Liver (tissue), 9 donors: ENCODE measurements around the gene SPTBN2. TPM values are rescaled to one million over a fixed set of nuclear protein-coding genes. Genes with fewer than 3 reads are reported as not detected.

Source experiments
- DNase-seq: peaks from one replicate; pipeline ENCODE4 v3.0.0-alpha.2; 2017; ENCODE audit warnings: low spot score
- H3K27ac ChIP-seq, 2 donors: one replicate each; pipeline ENCODE4 v1.7.0; 2013; ENCODE audit warnings: inconsistent platforms in 2 of 2, low read length in 2 of 2, control low read depth in 1 of 2, low read depth in 1 of 2, mild to moderate bottlenecking in 1 of 2
- H3K27me3 ChIP-seq, 4 donors: one replicate each; pipeline versions ENCODE4 v1.6.1 to v1.7.0; 2013; ENCODE audit warnings: low read length in 3 of 4, inconsistent platforms in 1 of 4, mild to moderate bottlenecking in 1 of 4, moderate library complexity in 1 of 4; ENCODE audit not compliant: control insufficient read depth in 4 of 4, insufficient read depth in 4 of 4
- H3K36me3 ChIP-seq, 4 donors: one replicate each; pipeline versions ENCODE4 v1.6.1 to v1.7.0; 2013; ENCODE audit warnings: low read length in 3 of 4, mild to moderate bottlenecking in 3 of 4, low read depth in 1 of 4, moderate library complexity in 1 of 4; ENCODE audit not compliant: control insufficient read depth in 4 of 4, insufficient read depth in 3 of 4
- H3K4me1 ChIP-seq, 4 donors: one replicate each; pipeline versions ENCODE4 v1.6.1 to v1.7.0; 2013; ENCODE audit warnings: low read length in 3 of 4, mild to moderate bottlenecking in 3 of 4, moderate library complexity in 1 of 4; ENCODE audit not compliant: control insufficient read depth in 4 of 4, insufficient read depth in 4 of 4
- H3K4me3 ChIP-seq, 3 donors: one replicate each; pipeline versions ENCODE4 v1.6.1 to v1.7.0; 2013; ENCODE audit warnings: low read length in 3 of 3, control low read depth in 1 of 3, low read depth in 1 of 3, mild to moderate bottlenecking in 1 of 3
- H3K9ac ChIP-seq, 2 donors: one replicate each; pipeline ENCODE4 v1.7.0; 2013; ENCODE audit warnings: low read length in 2 of 2, mild to moderate bottlenecking in 2 of 2, moderate library complexity in 2 of 2, control low read depth in 1 of 2, low read depth in 1 of 2
- H3K9me3 ChIP-seq, 4 donors: one replicate each; pipeline versions ENCODE4 v1.6.1 to v1.7.0; 2013; ENCODE audit warnings: low read length in 3 of 4; ENCODE audit not compliant: control insufficient read depth in 4 of 4
- ATF3 ChIP-seq: IDR thresholded peaks from 2 replicates; pipeline ENCODE4 v1.6.1; 2016; ENCODE audit warnings: antibody characterized with exemption
- EGR1 ChIP-seq, 2 donors: IDR thresholded peaks; 2 replicates each; pipeline ENCODE4 v1.6.1; 2016 to 2018; ENCODE audit warnings: antibody characterized with exemption in 2 of 2, low read depth in 2 of 2
- FOXA1 ChIP-seq: IDR thresholded peaks from 2 replicates; pipeline ENCODE4 v1.6.1; 2016; ENCODE audit warnings: antibody characterized with exemption
- FOXA2 ChIP-seq: IDR thresholded peaks from 2 replicates; pipeline ENCODE4 v1.6.1; 2016; ENCODE audit warnings: antibody characterized with exemption
- GABPA ChIP-seq, 2 donors: IDR thresholded peaks in 1 of 2; conservative IDR thresholded peaks in 1 of 2; 2 replicates each; pipeline ENCODE4 v1.6.1; 2016; ENCODE audit warnings: antibody characterized with exemption in 2 of 2, mild to moderate bottlenecking in 1 of 2, moderate library complexity in 1 of 2
- HNF4A ChIP-seq, 2 donors: conservative IDR thresholded peaks; 2 replicates each; pipeline ENCODE4 v1.6.1; 2016; ENCODE audit warnings: antibody characterized with exemption in 2 of 2, mild to moderate bottlenecking in 2 of 2
- HNF4G ChIP-seq: IDR thresholded peaks from 2 replicates; pipeline ENCODE4 v1.6.1; 2016; ENCODE audit warnings: antibody characterized with exemption
- JUND ChIP-seq, 2 donors: IDR thresholded peaks; 2 replicates each; pipeline ENCODE4 v1.6.1; 2016; ENCODE audit warnings: antibody characterized with exemption in 2 of 2
- NR2F2 ChIP-seq: IDR thresholded peaks from 2 replicates; pipeline ENCODE4 v1.6.1; 2016; ENCODE audit warnings: antibody characterized with exemption
- REST ChIP-seq: IDR thresholded peaks from 2 replicates; pipeline ENCODE4 v1.6.1; 2016; ENCODE audit warnings: antibody characterized with exemption, mild to moderate bottlenecking
- RXRA ChIP-seq, 2 donors: IDR thresholded peaks; 2 replicates each; pipeline ENCODE4 v1.6.1; 2017 to 2018; ENCODE audit warnings: antibody characterized with exemption in 2 of 2, mild to moderate bottlenecking in 1 of 2
- SP1 ChIP-seq: IDR thresholded peaks from 2 replicates; pipeline ENCODE4 v1.6.1; 2018; ENCODE audit warnings: antibody characterized with exemption, mild to moderate bottlenecking
- TAF1 ChIP-seq: conservative IDR thresholded peaks from 2 replicates; pipeline ENCODE4 v1.6.1; 2016; ENCODE audit warnings: antibody characterized with exemption, mild to moderate bottlenecking
- YY1 ChIP-seq: IDR thresholded peaks from 2 replicates; pipeline ENCODE4 v1.6.1; 2016; ENCODE audit warnings: antibody characterized with exemption, mild to moderate bottlenecking
- WGBS: extraction: QIAGEN DNeasy Blood & Tissue Kit; methylation state at CpG from one replicate; pipeline ENCODE4 v1.1.7; 2013; 5-methylcytosine and 5-hydroxymethylcytosine counted together
- polyA plus RNA-seq, 2 donors: library from polyadenylated mRNA; stranded (reverse) in 1 of 2; unstranded in 1 of 2; fragments of 200-250 nt in 1 of 2; fragments of >200 nt in 1 of 2; fragmentation: Nextera tagmentation in 1 of 2; extraction: Ambion mirVana in 1 of 2; gene quantifications; one replicate each; pipeline versions ENCODE4 v1.2.1 to v1.2.3, GENCODE V29; 2013 to 2015
- total RNA-seq, 2 donors: library from RNA; depleted of rRNA; stranded (reverse); fragments of >200 nt; gene quantifications; one replicate each; pipeline ENCODE4 v1.2.3, GENCODE V29; 2014
- TF ChIP-seq, protein P1 (sequence below): fragments of 150-350 bp; IDR thresholded peaks from 2 replicates; pipeline ENCODE4 v1.5.1; 2017; ENCODE audit warnings: improper control_type of control experiment, low read depth, low read length; ENCODE audit not compliant: missing input control
- TF ChIP-seq, protein P2 (sequence below): IDR thresholded peaks from 2 replicates; pipeline ENCODE4 v1.6.1; 2016; ENCODE audit warnings: antibody characterized with exemption
- TF ChIP-seq, protein P3 (sequence below): IDR thresholded peaks from 2 replicates; pipeline ENCODE4 v1.6.1; 2016; ENCODE audit warnings: antibody characterized with exemption
- donor health status: healthy.
- donor health status: healthy.
- donor health status: healthy.
- donor health status: healthy.
- donor health status: healthy.

Gene SPTBN2
- total and polyA plus RNA-seq, 4 donors, result 9.6 to 103 (median 22.6) TPM

GRCh38 chr11:66652651-66653050, 76.4 kb downstream of the SPTBN2 start:
- no peak overlapping the region for H3K4me3 ChIP-seq

More at GRCh38 chr11:66652651-66653050, 76.4 kb downstream of the SPTBN2 start:
- H3K9ac ChIP-seq, result no peak overlapping the region
- no peak overlapping the region for H3K27ac ChIP-seq
- H3K27me3 ChIP-seq, result no peaks in the 10 kb centered on the region
- peaks cover 4 to 24% (median 16%) of the 10 kb centered on the region in 4 donors for H3K36me3 ChIP-seq
- H3K9me3 ChIP-seq, result no peaks in the 10 kb centered on the region
- WGBS, result 93% methylated on average over 7 of the region's 7 CpGs
- no peak for DNase-seq
- TF ChIP-seq RXRA (IDR thresholded peaks at IDR 0.05), result no peak
- TF ChIP-seq, protein P1, sequence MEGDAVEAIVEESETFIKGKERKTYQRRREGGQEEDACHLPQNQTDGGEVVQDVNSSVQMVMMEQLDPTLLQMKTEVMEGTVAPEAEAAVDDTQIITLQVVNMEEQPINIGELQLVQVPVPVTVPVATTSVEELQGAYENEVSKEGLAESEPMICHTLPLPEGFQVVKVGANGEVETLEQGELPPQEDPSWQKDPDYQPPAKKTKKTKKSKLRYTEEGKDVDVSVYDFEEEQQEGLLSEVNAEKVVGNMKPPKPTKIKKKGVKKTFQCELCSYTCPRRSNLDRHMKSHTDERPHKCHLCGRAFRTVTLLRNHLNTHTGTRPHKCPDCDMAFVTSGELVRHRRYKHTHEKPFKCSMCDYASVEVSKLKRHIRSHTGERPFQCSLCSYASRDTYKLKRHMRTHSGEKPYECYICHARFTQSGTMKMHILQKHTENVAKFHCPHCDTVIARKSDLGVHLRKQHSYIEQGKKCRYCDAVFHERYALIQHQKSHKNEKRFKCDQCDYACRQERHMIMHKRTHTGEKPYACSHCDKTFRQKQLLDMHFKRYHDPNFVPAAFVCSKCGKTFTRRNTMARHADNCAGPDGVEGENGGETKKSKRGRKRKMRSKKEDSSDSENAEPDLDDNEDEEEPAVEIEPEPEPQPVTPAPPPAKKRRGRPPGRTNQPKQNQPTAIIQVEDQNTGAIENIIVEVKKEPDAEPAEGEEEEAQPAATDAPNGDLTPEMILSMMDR, result no peak
- TF ChIP-seq SP1, result no peak
- TF ChIP-seq FOXA1, result no peak
- no peak for TF ChIP-seq HNF4G
- TF ChIP-seq, protein P2, sequence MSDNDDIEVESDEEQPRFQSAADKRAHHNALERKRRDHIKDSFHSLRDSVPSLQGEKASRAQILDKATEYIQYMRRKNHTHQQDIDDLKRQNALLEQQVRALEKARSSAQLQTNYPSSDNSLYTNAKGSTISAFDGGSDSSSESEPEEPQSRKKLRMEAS, result no peak
- no peak for TF ChIP-seq YY1
- TF ChIP-seq HNF4A (conservative IDR thresholded peaks at IDR 0.05), result no peak
- TF ChIP-seq TAF1, result no peak
- no peak for TF ChIP-seq FOXA2
- no peak for TF ChIP-seq EGR1 (IDR thresholded peaks at IDR 0.05; ENCODE audit: low read depth in 2 of 2)
- TF ChIP-seq REST, result no peak
- TF ChIP-seq JUND (IDR thresholded peaks at IDR 0.05), result no peak
- TF ChIP-seq GABPA (IDR thresholded peaks at IDR 0.05 in 1 of 2, conservative IDR thresholded peaks at IDR 0.05 in 1 of 2), result no peak
- no peak for TF ChIP-seq ATF3
- TF ChIP-seq NR2F2, result no peak
- TF ChIP-seq, protein P3, sequence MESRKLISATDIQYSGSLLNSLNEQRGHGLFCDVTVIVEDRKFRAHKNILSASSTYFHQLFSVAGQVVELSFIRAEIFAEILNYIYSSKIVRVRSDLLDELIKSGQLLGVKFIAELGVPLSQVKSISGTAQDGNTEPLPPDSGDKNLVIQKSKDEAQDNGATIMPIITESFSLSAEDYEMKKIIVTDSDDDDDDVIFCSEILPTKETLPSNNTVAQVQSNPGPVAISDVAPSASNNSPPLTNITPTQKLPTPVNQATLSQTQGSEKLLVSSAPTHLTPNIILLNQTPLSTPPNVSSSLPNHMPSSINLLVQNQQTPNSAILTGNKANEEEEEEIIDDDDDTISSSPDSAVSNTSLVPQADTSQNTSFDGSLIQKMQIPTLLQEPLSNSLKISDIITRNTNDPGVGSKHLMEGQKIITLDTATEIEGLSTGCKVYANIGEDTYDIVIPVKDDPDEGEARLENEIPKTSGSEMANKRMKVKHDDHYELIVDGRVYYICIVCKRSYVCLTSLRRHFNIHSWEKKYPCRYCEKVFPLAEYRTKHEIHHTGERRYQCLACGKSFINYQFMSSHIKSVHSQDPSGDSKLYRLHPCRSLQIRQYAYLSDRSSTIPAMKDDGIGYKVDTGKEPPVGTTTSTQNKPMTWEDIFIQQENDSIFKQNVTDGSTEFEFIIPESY, result no peak
- no peaks in the 10 kb centered on the region for H3K4me1 ChIP-seq
